Measurements from ENCODE around the gene MYH1. TPM values are rescaled to one million over a fixed set of nuclear protein-coding genes. Genes with fewer than 3 reads are reported as not detected.

MYH1 gene
- total and polyA plus RNA-seq, 2 experiments from 2014 or later: not detected

DNA sequence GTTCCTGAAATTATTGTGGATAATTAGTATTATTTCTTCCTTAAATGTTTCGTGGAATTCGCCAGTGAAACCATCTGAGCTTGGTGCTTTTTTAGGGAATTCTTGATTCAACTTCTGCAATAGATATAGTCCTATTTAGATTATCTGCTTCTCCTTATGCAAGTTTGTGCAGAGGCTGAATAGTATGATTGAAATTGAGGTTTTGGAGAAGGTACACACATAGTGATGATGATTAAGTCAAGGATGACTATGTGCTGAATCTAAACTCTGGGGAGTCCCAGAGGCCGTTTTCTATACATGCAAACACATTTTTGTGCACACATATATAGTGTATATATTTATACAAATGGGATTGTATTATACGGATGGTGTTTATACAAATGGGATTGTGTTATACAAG, 43.8 kb downstream of the MYH1 start:
- H3K27me3 Mint-ChIP-seq (ENCODE audit: insufficient read depth, low read depth, poor library complexity): no peaks in the 10 kb centered on the region

More for the DNA sequence above, 43.8 kb downstream of the MYH1 start:
- no peaks in the 10 kb centered on the region for H3K79me2 ChIP-seq (replicated peaks; ENCODE audit: insufficient read depth)
- no peak overlapping the region for H3K27ac ChIP-seq (ENCODE audit: low read depth)
- Mint-ChIP-seq H3K36me3 (ENCODE audit: low read depth) (no peaks in the 10 kb centered on the region), H3K9me3 (no peaks in the 10 kb centered on the region), H3K27ac (no peak overlapping the region), H3K4me3 (no peak overlapping the region), H3K4me1 (no peaks in the 10 kb centered on the region)
- no peak overlapping the region for H2AFZ ChIP-seq
- no peaks in the 10 kb centered on the region for H3K9me2 ChIP-seq (ENCODE audit: insufficient read depth)
- H4K20me1 ChIP-seq (replicated peaks; ENCODE audit: insufficient read depth): no peaks in the 10 kb centered on the region
- no peaks in the 10 kb centered on the region for H3K36me3 ChIP-seq (ENCODE audit: insufficient read depth)
- H3K4me2 ChIP-seq: no peak overlapping the region
- no peak for TF ChIP-seq EZH2phosphoT487 (IDR thresholded peaks at IDR 0.05; ENCODE audit: unreplicated experiment)
- TF ChIP-seq POLR2AphosphoS5 (IDR thresholded peaks at IDR 0.05; ENCODE audit: low read depth): no peak
- no peak for TF ChIP-seq CREB1 (CRISPR knock-in tag; IDR thresholded peaks at IDR 0.05; ENCODE audit: low read depth)
- no peak for TF ChIP-seq ZNF331 (CRISPR knock-in tag; IDR thresholded peaks at IDR 0.05; ENCODE audit: low read depth)
- TF ChIP-seq, protein P1, sequence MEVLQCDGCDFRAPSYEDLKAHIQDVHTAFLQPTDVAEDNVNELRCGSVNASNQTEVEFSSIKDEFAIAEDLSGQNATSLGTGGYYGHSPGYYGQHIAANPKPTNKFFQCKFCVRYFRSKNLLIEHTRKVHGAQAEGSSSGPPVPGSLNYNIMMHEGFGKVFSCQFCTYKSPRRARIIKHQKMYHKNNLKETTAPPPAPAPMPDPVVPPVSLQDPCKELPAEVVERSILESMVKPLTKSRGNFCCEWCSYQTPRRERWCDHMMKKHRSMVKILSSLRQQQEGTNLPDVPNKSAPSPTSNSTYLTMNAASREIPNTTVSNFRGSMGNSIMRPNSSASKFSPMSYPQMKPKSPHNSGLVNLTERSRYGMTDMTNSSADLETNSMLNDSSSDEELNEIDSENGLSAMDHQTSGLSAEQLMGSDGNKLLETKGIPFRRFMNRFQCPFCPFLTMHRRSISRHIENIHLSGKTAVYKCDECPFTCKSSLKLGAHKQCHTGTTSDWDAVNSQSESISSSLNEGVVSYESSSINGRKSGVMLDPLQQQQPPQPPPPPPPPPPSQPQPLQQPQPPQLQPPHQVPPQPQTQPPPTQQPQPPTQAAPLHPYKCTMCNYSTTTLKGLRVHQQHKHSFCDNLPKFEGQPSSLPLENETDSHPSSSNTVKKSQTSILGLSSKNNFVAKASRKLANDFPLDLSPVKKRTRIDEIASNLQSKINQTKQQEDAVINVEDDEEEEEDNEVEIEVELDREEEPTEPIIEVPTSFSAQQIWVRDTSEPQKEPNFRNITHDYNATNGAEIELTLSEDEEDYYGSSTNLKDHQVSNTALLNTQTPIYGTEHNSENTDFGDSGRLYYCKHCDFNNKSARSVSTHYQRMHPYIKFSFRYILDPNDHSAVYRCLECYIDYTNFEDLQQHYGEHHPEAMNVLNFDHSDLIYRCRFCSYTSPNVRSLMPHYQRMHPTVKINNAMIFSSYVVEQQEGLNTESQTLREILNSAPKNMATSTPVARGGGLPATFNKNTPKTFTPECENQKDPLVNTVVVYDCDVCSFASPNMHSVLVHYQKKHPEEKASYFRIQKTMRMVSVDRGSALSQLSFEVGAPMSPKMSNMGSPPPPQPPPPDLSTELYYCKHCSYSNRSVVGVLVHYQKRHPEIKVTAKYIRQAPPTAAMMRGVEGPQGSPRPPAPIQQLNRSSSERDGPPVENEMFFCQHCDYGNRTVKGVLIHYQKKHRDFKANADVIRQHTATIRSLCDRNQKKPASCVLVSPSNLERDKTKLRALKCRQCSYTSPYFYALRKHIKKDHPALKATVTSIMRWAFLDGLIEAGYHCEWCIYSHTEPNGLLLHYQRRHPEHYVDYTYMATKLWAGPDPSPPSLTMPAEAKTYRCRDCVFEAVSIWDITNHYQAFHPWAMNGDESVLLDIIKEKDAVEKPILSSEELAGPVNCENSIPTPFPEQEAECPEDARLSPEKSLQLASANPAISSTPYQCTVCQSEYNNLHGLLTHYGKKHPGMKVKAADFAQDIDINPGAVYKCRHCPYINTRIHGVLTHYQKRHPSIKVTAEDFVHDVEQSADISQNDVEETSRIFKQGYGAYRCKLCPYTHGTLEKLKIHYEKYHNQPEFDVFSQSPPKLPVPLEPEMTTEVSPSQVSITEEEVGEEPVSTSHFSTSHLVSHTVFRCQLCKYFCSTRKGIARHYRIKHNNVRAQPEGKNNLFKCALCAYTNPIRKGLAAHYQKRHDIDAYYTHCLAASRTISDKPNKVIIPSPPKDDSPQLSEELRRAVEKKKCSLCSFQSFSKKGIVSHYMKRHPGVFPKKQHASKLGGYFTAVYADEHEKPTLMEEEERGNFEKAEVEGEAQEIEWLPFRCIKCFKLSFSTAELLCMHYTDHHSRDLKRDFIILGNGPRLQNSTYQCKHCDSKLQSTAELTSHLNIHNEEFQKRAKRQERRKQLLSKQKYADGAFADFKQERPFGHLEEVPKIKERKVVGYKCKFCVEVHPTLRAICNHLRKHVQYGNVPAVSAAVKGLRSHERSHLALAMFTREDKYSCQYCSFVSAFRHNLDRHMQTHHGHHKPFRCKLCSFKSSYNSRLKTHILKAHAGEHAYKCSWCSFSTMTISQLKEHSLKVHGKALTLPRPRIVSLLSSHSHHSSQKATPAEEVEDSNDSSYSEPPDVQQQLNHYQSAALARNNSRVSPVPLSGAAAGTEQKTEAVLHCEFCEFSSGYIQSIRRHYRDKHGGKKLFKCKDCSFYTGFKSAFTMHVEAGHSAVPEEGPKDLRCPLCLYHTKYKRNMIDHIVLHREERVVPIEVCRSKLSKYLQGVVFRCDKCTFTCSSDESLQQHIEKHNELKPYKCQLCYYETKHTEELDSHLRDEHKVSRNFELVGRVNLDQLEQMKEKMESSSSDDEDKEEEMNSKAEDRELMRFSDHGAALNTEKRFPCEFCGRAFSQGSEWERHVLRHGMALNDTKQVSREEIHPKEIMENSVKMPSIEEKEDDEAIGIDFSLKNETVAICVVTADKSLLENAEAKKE (CRISPR knock-in tag; IDR thresholded peaks at IDR 0.05): no peak
- TF ChIP-seq, protein P2, sequence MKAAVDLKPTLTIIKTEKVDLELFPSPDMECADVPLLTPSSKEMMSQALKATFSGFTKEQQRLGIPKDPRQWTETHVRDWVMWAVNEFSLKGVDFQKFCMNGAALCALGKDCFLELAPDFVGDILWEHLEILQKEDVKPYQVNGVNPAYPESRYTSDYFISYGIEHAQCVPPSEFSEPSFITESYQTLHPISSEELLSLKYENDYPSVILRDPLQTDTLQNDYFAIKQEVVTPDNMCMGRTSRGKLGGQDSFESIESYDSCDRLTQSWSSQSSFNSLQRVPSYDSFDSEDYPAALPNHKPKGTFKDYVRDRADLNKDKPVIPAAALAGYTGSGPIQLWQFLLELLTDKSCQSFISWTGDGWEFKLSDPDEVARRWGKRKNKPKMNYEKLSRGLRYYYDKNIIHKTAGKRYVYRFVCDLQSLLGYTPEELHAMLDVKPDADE (IDR thresholded peaks at IDR 0.05): no peak
- TF ChIP-seq STAT1 (IDR thresholded peaks at IDR 0.05; ENCODE audit: unreplicated experiment): no peak
- TF ChIP-seq JUNB (IDR thresholded peaks at IDR 0.05; ENCODE audit: unreplicated experiment): no peak
- H3K4me3 ChIP-seq: no peak overlapping the region
- H3F3A ChIP-seq (replicated peaks; ENCODE audit: low read depth): no peaks in the 10 kb centered on the region
- no peaks in the 10 kb centered on the region for H3K27me3 ChIP-seq (ENCODE audit: insufficient read depth)
- ATAC-seq (no peak), DNase-seq (ENCODE audit: low spot score) (no peak)
- no peaks in the 10 kb centered on the region for H3K4me1 ChIP-seq (ENCODE audit: insufficient read depth)
